Measurements from ENCODE around the gene XG.

Gene XG

GRCh38 chrX:2823795-2824386, 72.1 kb downstream of the XG start:
- no peak for DNase-seq

- no peak for DNase-seq
These were observed 73.0 kb downstream of the XG start for GRCh38 chrX:2824886-2825285.

- no peak for DNase-seq
These were observed 76.6 kb downstream of the XG start, which contains the start of gene GYG2 for GRCh38 chrX:2828344-2828958. Gene GYG2, plus strand, starts transcription at chrX:2828930. Its CDS starts 1,259 bp downstream, at chrX:2830189.

- no peak for DNase-seq
These were observed 77.1 kb downstream of the XG start for GRCh38 chrX:2828959-2829411.

GRCh38 chrX:2829469-2830246, 77.8 kb downstream of the XG start:
- DNase-seq, result no peak

GRCh38 chrX:2831471-2832228, 79.8 kb downstream of the XG start:
- no peak for DNase-seq

GRCh38 chrX:2837961-2838360, 86.1 kb downstream of the XG start:
- no peak for DNase-seq

- DNase-seq, result no peak
These were observed 89.1 kb downstream of the XG start for GRCh38 chrX:2840961-2841360.

GRCh38 chrX:2841537-2841936, 89.7 kb downstream of the XG start:
- DNase-seq, result no peak

GRCh38 chrX:2846992-2847391, 95.2 kb downstream of the XG start:
- DNase-seq, result no peak

- DNase-seq, result no peak
These were observed 97.0 kb downstream of the XG start for GRCh38 chrX:2848871-2849301.

- DNase-seq, result no peak
These were observed 103.1 kb downstream of the XG start for GRCh38 chrX:2854918-2855317.

GRCh38 chrX:2855761-2856160, 103.9 kb downstream of the XG start:
- no peak for DNase-seq

GRCh38 chrX:2857566-2857965, 105.7 kb downstream of the XG start:
- no peak for DNase-seq

GRCh38 chrX:2859197-2859797, 107.5 kb downstream of the XG start:
- no peak for DNase-seq

GRCh38 chrX:2862404-2862803, 110.6 kb downstream of the XG start:
- no peak for DNase-seq

- no peak for DNase-seq
These were observed 111.8 kb downstream of the XG start for GRCh38 chrX:2863646-2864045.

All from central memory CD4-positive, alpha-beta T cell (primary cell).